Tibial nerve (tissue), 4 donors: ENCODE measurements around the gene ETS2. TPM values are rescaled to one million over a fixed set of nuclear protein-coding genes. Genes with fewer than 3 reads are reported as not detected.
"Not testable (repeated sequence)": the region's sequence is repeated elsewhere in the genome, so short reads cannot be mapped to it uniquely, and the experiment has no call there.

ENCODE experiments used
- DNase-seq, 2 donors: peaks; one replicate each; pipeline ENCODE4 v3.0.0-alpha.2; 2019; ENCODE audit warnings: low spot score in 2 of 2
- H3K27ac ChIP-seq, 4 donors: fragments of 200-600 bp; sonication (generic) in 3 of 4; one replicate each; pipeline ENCODE4 v1.5.1; 2017 to 2019; ENCODE audit warnings: mild to moderate bottlenecking in 1 of 4
- H3K27me3 ChIP-seq, 2 donors: fragments of 200-600 bp; sonication (generic) in 1 of 2; one replicate each; pipeline versions ENCODE4 v1.5.1 to v1.6.0; 2017 to 2019
- H3K36me3 ChIP-seq, 3 donors: fragments of 200-600 bp; sonication (generic); one replicate each; pipeline ENCODE4 v1.5.1; 2018 to 2019
- H3K4me1 ChIP-seq, 4 donors: fragments of 200-600 bp; sonication (generic) in 3 of 4; one replicate each; pipeline ENCODE4 v1.5.1; 2017 to 2019
- H3K4me3 ChIP-seq, 4 donors: fragments of 200-600 bp; sonication (generic) in 3 of 4; one replicate each; pipeline ENCODE4 v1.5.1; 2017 to 2019; ENCODE audit warnings: mild to moderate bottlenecking in 1 of 4, moderate library complexity in 1 of 4
- H3K9me3 ChIP-seq, 4 donors: fragments of 200-600 bp; sonication (generic) in 3 of 4; one replicate each; pipeline ENCODE4 v1.5.1; 2017 to 2019
- CTCF ChIP-seq, 5 experiments: fragments of 200-600 bp in 3 of 5; fragments of 450-650 bp in 2 of 5; sonication (generic) in 3 of 5; IDR thresholded peaks; one replicate each; pipeline ENCODE4 v1.5.1; 2016 to 2019; ENCODE audit warnings: antibody characterized with exemption in 5 of 5, mild to moderate bottlenecking in 3 of 5, moderate library complexity in 2 of 5
- EP300 ChIP-seq, 2 donors: sonication (generic); formaldehyde crosslinking; IDR thresholded peaks; one replicate each; pipeline ENCODE4 v1.6.1; 2017; ENCODE audit warnings: antibody characterized with exemption in 2 of 2, mild to moderate bottlenecking in 1 of 2
- POLR2A ChIP-seq, 2 donors: fragments of 450-650 bp; IDR thresholded peaks; one replicate each; pipeline ENCODE4 v1.6.1; 2017; ENCODE audit warnings: antibody characterized with exemption in 2 of 2, mild to moderate bottlenecking in 2 of 2, moderate library complexity in 2 of 2
- WGBS, 2 donors: methylation state at CpG; one replicate each; pipeline ENCODE4 v1.1.5; 2018; 5-methylcytosine and 5-hydroxymethylcytosine counted together
- total RNA-seq, 4 donors: library from RNA; depleted of rRNA; stranded (reverse); fragments of >200 nt; gene quantifications; one replicate each; pipeline ENCODE4 v1.1.0, GENCODE V29; 2016

Gene ETS2
- total RNA-seq, 4 donors from 2014 or later: 85.6 to 103 (median 98.5) TPM

GRCh38 chr21:38843379-38843778 lies 37.6 kb downstream of the ETS2 start:
- H3K27ac ChIP-seq: no peak overlapping the region
- peaks cover 0 to 6% (median 0%) of the 10 kb centered on the region in 4 donors for H3K4me1 ChIP-seq
- TF ChIP-seq POLR2A (IDR thresholded peaks at IDR 0.05) (no peak), EP300 (IDR thresholded peaks at IDR 0.05) (no peak), CTCF (IDR thresholded peaks at IDR 0.05) (no peak)
- DNase-seq: no peak
- no peaks in the 10 kb centered on the region for H3K9me3 ChIP-seq
- no peaks in the 10 kb centered on the region for H3K36me3 ChIP-seq
- H3K4me3 ChIP-seq: no peak overlapping the region
- no peaks in the 10 kb centered on the region for H3K27me3 ChIP-seq
- 88 to 90% methylated on average over 5 of the region's 5 CpGs for WGBS, 2 donors

GRCh38 chr21:38843806-38844503 lies 38.2 kb downstream of the ETS2 start:
- DNase-seq: no peak
- TF ChIP-seq POLR2A (IDR thresholded peaks at IDR 0.05) (no peak), CTCF (IDR thresholded peaks at IDR 0.05) (no peak), EP300 (IDR thresholded peaks at IDR 0.05) (no peak)
- WGBS, 2 donors: 64 to 74% methylated on average over 4 of the region's 4 CpGs
- Histone ChIP-seq H3K9me3 (no peaks in the 10 kb centered on the region), H3K36me3 (no peaks in the 10 kb centered on the region), H3K27me3 (no peaks in the 10 kb centered on the region), H3K4me3 (no peak overlapping the region), H3K4me1 (peaks cover 0 to 6% (median 0%) of the 10 kb centered on the region in 4 donors), H3K27ac (no peak overlapping the region)

- H3K9me3 ChIP-seq, H3K36me3 ChIP-seq, DNase-seq, H3K27ac ChIP-seq, H3K4me3 ChIP-seq, H3K27me3 ChIP-seq: not testable (repeated sequence)
- peaks cover 0 to 15% (median 2%) of the 10 kb centered on the region in 4 donors for H3K4me1 ChIP-seq
- WGBS, 2 donors: 93 to 95% methylated on average over 2 of the region's 2 CpGs
These were observed 39.6 kb downstream of the ETS2 start for GRCh38 chr21:38845374-38845773.

- H3K27me3 ChIP-seq: no peaks in the 10 kb centered on the region
- no peak for TF ChIP-seq POLR2A (IDR thresholded peaks at IDR 0.05)
- no peak for TF ChIP-seq CTCF (IDR thresholded peaks at IDR 0.05)
- no peak for TF ChIP-seq EP300 (IDR thresholded peaks at IDR 0.05)
- 69 to 77% methylated on average over 7 of the region's 7 CpGs for WGBS, 2 donors
- DNase-seq: no peak
- no peak overlapping the region for H3K27ac ChIP-seq
- peaks cover 0 to 15% (median 4%) of the 10 kb centered on the region in 4 donors for H3K4me1 ChIP-seq
- no peak overlapping the region for H3K4me3 ChIP-seq
- H3K9me3 ChIP-seq: no peaks in the 10 kb centered on the region
- no peaks in the 10 kb centered on the region for H3K36me3 ChIP-seq
These were observed 41.8 kb downstream of the ETS2 start for GRCh38 chr21:38847556-38847955.

GRCh38 chr21:38848187-38848609 lies 42.5 kb downstream of the ETS2 start:
- Histone ChIP-seq H3K4me3 (no peak overlapping the region), H3K27me3 (no peaks in the 10 kb centered on the region), H3K36me3 (no peaks in the 10 kb centered on the region), H3K4me1 (peaks cover 0 to 15% (median 4%) of the 10 kb centered on the region in 4 donors), H3K9me3 (no peaks in the 10 kb centered on the region), H3K27ac (no peak overlapping the region)
- TF ChIP-seq CTCF (IDR thresholded peaks at IDR 0.05): no peak
- no peak for TF ChIP-seq POLR2A (IDR thresholded peaks at IDR 0.05)
- TF ChIP-seq EP300 (IDR thresholded peaks at IDR 0.05): no peak
- WGBS, 2 donors: 65 to 76% methylated on average over 7 of the region's 7 CpGs
- DNase-seq: no peak
